Liver (tissue), 9 donors: ENCODE results near the gene DAGLB. TPM values are rescaled to one million over a fixed set of nuclear protein-coding genes. Genes with fewer than 3 reads are reported as not detected.
"Not testable (repeated sequence)": the region's sequence is repeated elsewhere in the genome, so short reads cannot be mapped to it uniquely, and the experiment has no call there.

Source experiments
- DNase-seq: peaks from one replicate; pipeline ENCODE4 v3.0.0-alpha.2; 2017; ENCODE audit warnings: low spot score
- H3K27ac ChIP-seq, 2 donors: one replicate each; pipeline ENCODE4 v1.7.0; 2013; ENCODE audit warnings: inconsistent platforms in 2 of 2, low read length in 2 of 2, control low read depth in 1 of 2, low read depth in 1 of 2, mild to moderate bottlenecking in 1 of 2
- H3K27me3 ChIP-seq, 4 donors: one replicate each; pipeline versions ENCODE4 v1.6.1 to v1.7.0; 2013; ENCODE audit warnings: low read length in 3 of 4, inconsistent platforms in 1 of 4, mild to moderate bottlenecking in 1 of 4, moderate library complexity in 1 of 4; ENCODE audit not compliant: control insufficient read depth in 4 of 4, insufficient read depth in 4 of 4
- H3K36me3 ChIP-seq, 4 donors: one replicate each; pipeline versions ENCODE4 v1.6.1 to v1.7.0; 2013; ENCODE audit warnings: low read length in 3 of 4, mild to moderate bottlenecking in 3 of 4, low read depth in 1 of 4, moderate library complexity in 1 of 4; ENCODE audit not compliant: control insufficient read depth in 4 of 4, insufficient read depth in 3 of 4
- H3K4me1 ChIP-seq, 4 donors: one replicate each; pipeline versions ENCODE4 v1.6.1 to v1.7.0; 2013; ENCODE audit warnings: low read length in 3 of 4, mild to moderate bottlenecking in 3 of 4, moderate library complexity in 1 of 4; ENCODE audit not compliant: control insufficient read depth in 4 of 4, insufficient read depth in 4 of 4
- H3K4me3 ChIP-seq, 3 donors: one replicate each; pipeline versions ENCODE4 v1.6.1 to v1.7.0; 2013; ENCODE audit warnings: low read length in 3 of 3, control low read depth in 1 of 3, low read depth in 1 of 3, mild to moderate bottlenecking in 1 of 3
- H3K9ac ChIP-seq, 2 donors: one replicate each; pipeline ENCODE4 v1.7.0; 2013; ENCODE audit warnings: low read length in 2 of 2, mild to moderate bottlenecking in 2 of 2, moderate library complexity in 2 of 2, control low read depth in 1 of 2, low read depth in 1 of 2
- H3K9me3 ChIP-seq, 4 donors: one replicate each; pipeline versions ENCODE4 v1.6.1 to v1.7.0; 2013; ENCODE audit warnings: low read length in 3 of 4; ENCODE audit not compliant: control insufficient read depth in 4 of 4
- CTCF ChIP-seq: fragments of 150-350 bp; IDR thresholded peaks from 2 replicates; pipeline ENCODE4 v1.5.1; 2017; ENCODE audit warnings: improper control_type of control experiment, low read depth, low read length; ENCODE audit not compliant: missing input control
- MAX ChIP-seq: IDR thresholded peaks from 2 replicates; pipeline ENCODE4 v1.6.1; 2016; ENCODE audit warnings: antibody characterized with exemption
- RXRA ChIP-seq, 2 donors: IDR thresholded peaks; 2 replicates each; pipeline ENCODE4 v1.6.1; 2017 to 2018; ENCODE audit warnings: antibody characterized with exemption in 2 of 2, mild to moderate bottlenecking in 1 of 2
- TAF1 ChIP-seq: conservative IDR thresholded peaks from 2 replicates; pipeline ENCODE4 v1.6.1; 2016; ENCODE audit warnings: antibody characterized with exemption, mild to moderate bottlenecking
- whole genome bisulfite sequencing: extraction: QIAGEN DNeasy Blood & Tissue Kit; methylation state at CpG from one replicate; pipeline ENCODE4 v1.1.7; 2013; 5-methylcytosine and 5-hydroxymethylcytosine counted together
- polyA plus RNA-seq, 2 donors: library from polyadenylated mRNA; stranded (reverse) in 1 of 2; unstranded in 1 of 2; fragments of 200-250 nt in 1 of 2; fragments of >200 nt in 1 of 2; fragmentation: Nextera tagmentation in 1 of 2; extraction: Ambion mirVana in 1 of 2; gene quantifications; one replicate each; pipeline versions ENCODE4 v1.2.1 to v1.2.3, GENCODE V29; 2013 to 2015
- total RNA-seq, 2 donors: library from RNA; depleted of rRNA; stranded (reverse); fragments of >200 nt; gene quantifications; one replicate each; pipeline ENCODE4 v1.2.3, GENCODE V29; 2014
- donor health status: healthy.
- donor health status: healthy.
- donor health status: healthy.
- donor health status: healthy.
- donor health status: healthy.

DAGLB gene
- total and polyA plus RNA-seq, 4 donors = 4.9 to 10.7 (median 8.4) TPM

DNA sequence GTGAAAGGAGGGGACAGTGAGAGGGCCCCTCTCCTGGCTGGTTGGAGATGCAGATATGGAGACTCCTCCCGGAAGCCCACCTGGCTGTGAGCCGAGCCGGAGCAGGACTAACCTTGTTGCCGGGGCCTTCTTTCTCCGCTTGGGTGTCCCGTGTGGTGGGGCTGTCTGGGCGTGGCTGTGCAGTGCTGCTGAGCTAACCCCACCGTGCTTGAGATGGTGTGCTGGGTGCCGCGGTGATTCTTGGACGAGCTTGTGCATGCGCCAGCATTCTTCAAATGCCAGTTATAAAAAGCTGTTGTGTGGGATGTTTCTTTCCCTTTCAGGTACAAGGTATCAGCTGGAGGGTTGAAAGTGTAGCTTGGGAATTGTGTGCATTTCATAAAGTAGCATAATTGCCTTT is 48.8 kb downstream of the DAGLB start:
- no peak overlapping the region for H3K9ac ChIP-seq
- H3K4me1 ChIP-seq = peaks cover 0 to 11% (median 2%) of the 10 kb centered on the region in 4 donors
- 77% methylated on average over 12 of the region's 12 CpGs for WGBS
- H3K4me3 ChIP-seq = no peak overlapping the region
- H3K36me3 ChIP-seq = peaks cover 4 to 26% (median 23%) of the 10 kb centered on the region in 4 donors
- H3K27me3 ChIP-seq = no peaks in the 10 kb centered on the region
- no peak overlapping the region for H3K27ac ChIP-seq
- no peak for DNase-seq
- TF ChIP-seq RXRA (IDR thresholded peaks at IDR 0.05) = no peak
- H3K9me3 ChIP-seq = no peaks in the 10 kb centered on the region

- not testable (repeated sequence) for H3K9me3 ChIP-seq, H3K27me3 ChIP-seq, H3K27ac ChIP-seq, H3K9ac ChIP-seq, H3K4me3 ChIP-seq, DNase-seq
- Histone ChIP-seq H3K4me1 (peaks cover 0 to 17% (median 2%) of the 10 kb centered on the region in 4 donors), H3K36me3 (peaks cover 4 to 23% (median 18%) of the 10 kb centered on the region in 4 donors)
- WGBS = 79% methylated on average over 15 of the region's 15 CpGs
Measured at GRCh38 chr7:6397759-6398495, 49.8 kb downstream of the DAGLB start.

- Histone ChIP-seq H3K36me3 (peaks cover 2 to 25% (median 7%) of the 10 kb centered on the region in 4 donors), H3K9me3 (no peaks in the 10 kb centered on the region), H3K27ac (peak overlapping the region in 1 of 2 donors; percentile 60), H3K27me3 (no peaks in the 10 kb centered on the region), H3K4me3 (no peak overlapping the region), H3K4me1 (peaks cover 0 to 22% (median 3%) of the 10 kb centered on the region in 4 donors), H3K9ac (no peak overlapping the region)
- TF ChIP-seq MAX (peak; percentile 33), CTCF (no peak)
- 70% methylated on average over 23 of the region's 23 CpGs for WGBS
- DNase-seq = no peak
Measured at GRCh38 chr7:6395898-6396595, 51.7 kb downstream of the DAGLB start.

DNA sequence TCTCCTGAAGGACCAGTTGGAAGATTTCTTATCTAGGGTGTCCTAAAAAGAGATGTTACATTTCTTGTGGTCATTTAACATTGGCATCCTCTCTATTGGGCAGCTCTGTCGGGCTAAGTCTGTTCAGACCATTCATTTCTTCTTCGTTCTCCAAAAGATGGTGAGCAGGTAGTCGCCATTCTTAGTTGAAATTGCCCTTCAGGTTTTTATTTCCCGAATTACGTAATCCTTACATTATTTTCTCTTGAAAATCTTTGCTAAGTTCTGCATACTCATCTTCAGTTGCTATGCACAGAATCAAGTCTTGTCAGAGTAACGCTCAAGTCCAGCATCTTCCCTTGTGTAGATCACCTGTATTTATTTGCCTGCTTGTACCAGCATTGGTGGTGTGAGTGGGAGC is 53.6 kb downstream of the DAGLB start:
- no peak for DNase-seq
- no peak overlapping the region for H3K27ac ChIP-seq
- no peak overlapping the region for H3K9ac ChIP-seq
- no peaks in the 10 kb centered on the region for H3K9me3 ChIP-seq
- H3K36me3 ChIP-seq = peaks cover 2 to 25% (median 7%) of the 10 kb centered on the region in 4 donors
- H3K4me3 ChIP-seq = no peak overlapping the region
- no peak for TF ChIP-seq TAF1
- H3K4me1 ChIP-seq = peaks cover 0 to 22% (median 3%) of the 10 kb centered on the region in 4 donors
- WGBS = 92% methylated on average over 6 of the region's 6 CpGs
- H3K27me3 ChIP-seq = no peaks in the 10 kb centered on the region
